ENCODE measurements around the gene DNAJC13. TPM values are rescaled to one million over a fixed set of nuclear protein-coding genes. Genes with fewer than 3 reads are reported as not detected.

The DNAJC13 gene
- total and polyA plus RNA-seq, 2 experiments from 2014 or later: 14.3 to 34.6 TPM

DNA sequence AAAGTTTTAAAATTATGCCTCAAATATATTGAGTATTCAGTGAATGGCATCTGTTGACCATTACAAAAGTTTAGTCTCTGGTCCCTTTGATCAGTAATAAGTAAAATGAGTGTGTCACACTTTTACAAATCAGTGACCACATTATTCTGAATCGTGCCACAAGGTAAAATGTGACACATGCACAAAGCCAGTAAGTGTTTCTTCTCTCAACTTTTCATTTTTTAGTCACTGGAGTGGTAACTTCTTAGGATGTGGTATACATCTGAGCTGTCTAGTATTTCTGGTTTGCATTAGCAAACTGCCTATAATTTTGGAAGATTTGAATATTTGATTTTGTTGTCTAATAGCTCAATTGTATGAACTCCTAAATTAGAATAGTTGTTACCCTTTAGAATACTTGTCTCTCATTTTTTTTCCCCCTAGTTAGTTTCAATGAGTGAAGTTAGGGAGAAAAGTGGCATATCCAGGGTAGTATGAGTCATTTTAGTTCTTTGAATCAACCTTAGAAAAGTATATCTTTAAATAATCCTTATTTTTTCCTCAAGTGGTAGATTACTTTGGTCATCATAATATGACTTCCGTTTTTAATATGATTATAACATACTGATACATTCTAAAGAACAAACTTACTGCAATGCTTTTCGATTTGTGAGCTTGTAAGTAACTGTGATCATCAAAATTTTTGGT lies 18.1 kb downstream of the DNAJC13 start:
- Histone ChIP-seq H3K9me3 (ENCODE audit: low read depth) (no peaks in the 10 kb centered on the region), H3K27ac (no peak overlapping the region), H3K4me1 (ENCODE audit: low read depth) (no peaks in the 10 kb centered on the region), H3K4me3 (no peak overlapping the region), H3K36me3 (peaks cover 5% of the 10 kb centered on the region), H3K27me3 (no peaks in the 10 kb centered on the region)
- TF ChIP-seq, protein P1, sequence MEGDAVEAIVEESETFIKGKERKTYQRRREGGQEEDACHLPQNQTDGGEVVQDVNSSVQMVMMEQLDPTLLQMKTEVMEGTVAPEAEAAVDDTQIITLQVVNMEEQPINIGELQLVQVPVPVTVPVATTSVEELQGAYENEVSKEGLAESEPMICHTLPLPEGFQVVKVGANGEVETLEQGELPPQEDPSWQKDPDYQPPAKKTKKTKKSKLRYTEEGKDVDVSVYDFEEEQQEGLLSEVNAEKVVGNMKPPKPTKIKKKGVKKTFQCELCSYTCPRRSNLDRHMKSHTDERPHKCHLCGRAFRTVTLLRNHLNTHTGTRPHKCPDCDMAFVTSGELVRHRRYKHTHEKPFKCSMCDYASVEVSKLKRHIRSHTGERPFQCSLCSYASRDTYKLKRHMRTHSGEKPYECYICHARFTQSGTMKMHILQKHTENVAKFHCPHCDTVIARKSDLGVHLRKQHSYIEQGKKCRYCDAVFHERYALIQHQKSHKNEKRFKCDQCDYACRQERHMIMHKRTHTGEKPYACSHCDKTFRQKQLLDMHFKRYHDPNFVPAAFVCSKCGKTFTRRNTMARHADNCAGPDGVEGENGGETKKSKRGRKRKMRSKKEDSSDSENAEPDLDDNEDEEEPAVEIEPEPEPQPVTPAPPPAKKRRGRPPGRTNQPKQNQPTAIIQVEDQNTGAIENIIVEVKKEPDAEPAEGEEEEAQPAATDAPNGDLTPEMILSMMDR (IDR thresholded peaks at IDR 0.05; ENCODE audit: low read depth, low read length): no peak
- DNase-seq (ENCODE audit: low read depth in 1 of 2, low spot score in 1 of 2): no peak

DNA sequence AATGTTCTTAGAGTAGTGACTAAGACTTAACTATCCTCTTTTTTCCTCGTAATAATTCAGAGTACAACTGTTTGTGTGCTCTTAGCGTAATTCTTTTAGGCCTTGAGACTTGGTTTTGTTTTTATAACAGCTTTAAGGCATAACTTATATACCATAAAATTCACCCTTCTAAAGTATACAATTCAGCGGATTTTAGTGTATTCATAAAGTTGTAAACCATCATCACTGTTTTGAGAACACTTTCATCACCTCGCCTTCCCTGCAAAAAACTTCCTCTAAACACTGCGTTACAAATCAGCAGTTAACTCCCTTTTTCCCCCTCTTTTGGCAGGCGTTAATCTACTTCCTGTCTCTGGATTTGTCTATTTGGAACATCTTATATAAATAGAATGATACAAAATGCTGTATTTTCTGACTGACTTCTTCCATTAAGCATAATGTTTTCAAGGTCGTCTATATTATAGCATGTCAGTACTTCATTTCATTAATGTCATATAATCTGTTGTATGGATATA lies 18.7 kb downstream of the DNAJC13 start:
- no peaks in the 10 kb centered on the region for H3K9me3 ChIP-seq (ENCODE audit: low read depth)
- TF ChIP-seq, protein P1 (IDR thresholded peaks at IDR 0.05; ENCODE audit: low read depth, low read length): no peak
- H3K36me3 ChIP-seq: peaks cover 5% of the 10 kb centered on the region
- H3K27me3 ChIP-seq: no peaks in the 10 kb centered on the region
- peak in 1 of 2 donors; percentile 69 for DNase-seq (ENCODE audit: low read depth in 1 of 2, low spot score in 1 of 2)
- no peaks in the 10 kb centered on the region for H3K4me1 ChIP-seq (ENCODE audit: low read depth)
- H3K4me3 ChIP-seq: no peak overlapping the region
- H3K27ac ChIP-seq: no peak overlapping the region

DNA sequence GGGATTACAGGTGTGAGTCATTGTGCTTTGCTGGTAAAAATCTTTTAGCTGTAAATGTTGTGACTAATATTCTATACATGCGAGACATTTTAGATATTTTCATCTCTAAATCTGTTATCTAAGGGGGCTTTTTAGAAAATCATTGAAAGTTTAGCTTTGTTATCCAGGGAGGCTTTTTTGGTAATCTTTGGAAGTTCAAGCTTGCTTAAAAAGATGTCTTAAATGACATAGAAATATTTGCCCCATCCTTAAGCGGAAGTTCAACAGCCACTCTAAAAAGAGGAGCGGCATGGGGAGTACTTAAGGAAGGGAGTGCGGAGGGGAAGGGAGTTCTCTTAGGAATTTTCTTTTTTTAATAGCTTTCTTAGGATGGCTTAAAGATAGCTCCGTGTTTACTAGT lies 26.1 kb downstream of the DNAJC13 start:
- Histone ChIP-seq H3K4me1 (ENCODE audit: low read depth) (peaks cover 7% of the 10 kb centered on the region), H3K9me3 (ENCODE audit: low read depth) (no peaks in the 10 kb centered on the region), H3K27me3 (no peaks in the 10 kb centered on the region), H3K4me3 (no peak overlapping the region), H3K27ac (no peak overlapping the region), H3K36me3 (no peaks in the 10 kb centered on the region)
- TF ChIP-seq, protein P1 (IDR thresholded peaks at IDR 0.05; ENCODE audit: low read depth, low read length): no peak
- no peak for DNase-seq (ENCODE audit: low read depth in 1 of 2, low spot score in 1 of 2)

DNA sequence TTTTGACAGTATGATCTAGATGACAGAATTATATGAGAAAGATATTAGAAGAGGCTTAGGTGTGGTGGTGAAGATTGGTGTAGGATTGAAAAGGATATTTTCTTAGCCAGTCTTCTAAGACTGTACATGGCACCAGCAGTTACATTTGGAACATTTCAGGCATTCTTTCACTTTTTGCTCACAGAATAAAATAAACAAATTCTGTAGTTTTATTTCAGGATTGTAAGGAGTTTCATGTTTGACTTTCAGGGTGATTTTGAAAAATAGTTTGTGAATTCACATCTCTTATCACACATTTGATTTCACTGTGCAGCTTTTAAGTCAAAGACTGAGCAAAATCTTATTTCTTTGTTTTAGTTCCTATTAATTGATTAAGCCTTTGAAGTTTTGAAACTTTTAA lies 27.1 kb downstream of the DNAJC13 start:
- no peaks in the 10 kb centered on the region for H3K27me3 ChIP-seq
- H3K27ac ChIP-seq: no peak overlapping the region
- H3K4me3 ChIP-seq: no peak overlapping the region
- DNase-seq (ENCODE audit: low read depth in 1 of 2, low spot score in 1 of 2): no peak
- no peaks in the 10 kb centered on the region for H3K36me3 ChIP-seq
- no peaks in the 10 kb centered on the region for H3K9me3 ChIP-seq (ENCODE audit: low read depth)
- TF ChIP-seq, protein P1 (IDR thresholded peaks at IDR 0.05; ENCODE audit: low read depth, low read length): no peak
- peaks cover 13% of the 10 kb centered on the region for H3K4me1 ChIP-seq (ENCODE audit: low read depth)

DNA sequence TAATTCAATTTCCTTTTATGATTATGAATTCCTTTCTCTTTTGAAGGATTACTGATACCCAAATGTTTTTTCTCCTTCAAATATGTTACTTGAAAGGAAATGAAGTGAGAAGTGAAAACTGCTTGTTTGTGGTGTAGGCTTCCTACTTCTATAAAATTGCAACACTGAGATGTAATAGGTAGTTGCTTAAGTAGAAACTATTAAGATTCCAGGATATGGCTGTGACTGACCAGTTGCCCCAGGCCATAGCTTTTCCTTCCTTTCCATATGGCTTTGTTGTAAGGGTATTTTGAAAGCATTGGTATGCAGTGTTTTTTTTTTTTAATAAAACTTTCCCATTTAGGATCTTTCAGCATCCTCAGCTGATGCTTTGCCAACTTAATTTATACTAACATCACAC lies 28.5 kb downstream of the DNAJC13 start:
- peaks cover 13% of the 10 kb centered on the region for H3K4me1 ChIP-seq (ENCODE audit: low read depth)
- H3K27ac ChIP-seq: no peak overlapping the region
- DNase-seq (ENCODE audit: low read depth in 1 of 2, low spot score in 1 of 2): peak in 1 of 2 donors; percentile 70
- H3K9me3 ChIP-seq (ENCODE audit: low read depth): no peaks in the 10 kb centered on the region
- H3K36me3 ChIP-seq: peaks cover 6% of the 10 kb centered on the region
- no peaks in the 10 kb centered on the region for H3K27me3 ChIP-seq
- H3K4me3 ChIP-seq: no peak overlapping the region
- TF ChIP-seq, protein P1 (IDR thresholded peaks at IDR 0.05; ENCODE audit: low read depth, low read length): no peak
